NCI-H2227 (cell line): ENCODE results near the gene TTC24.
A peak's percentile ranks its signal among the peaks of the same experiment; 100 is the strongest.
"Not testable (repeated sequence)": the region's sequence is repeated elsewhere in the genome, so short reads cannot be mapped to it uniquely, and the experiment has no call there.

Source experiments
- DNase-seq: peaks from one replicate; lab custom pipeline; 2025; ENCODE audit not compliant: unreplicated experiment; lab: John Stamatoyannopoulos, UW

Gene TTC24

DNA sequence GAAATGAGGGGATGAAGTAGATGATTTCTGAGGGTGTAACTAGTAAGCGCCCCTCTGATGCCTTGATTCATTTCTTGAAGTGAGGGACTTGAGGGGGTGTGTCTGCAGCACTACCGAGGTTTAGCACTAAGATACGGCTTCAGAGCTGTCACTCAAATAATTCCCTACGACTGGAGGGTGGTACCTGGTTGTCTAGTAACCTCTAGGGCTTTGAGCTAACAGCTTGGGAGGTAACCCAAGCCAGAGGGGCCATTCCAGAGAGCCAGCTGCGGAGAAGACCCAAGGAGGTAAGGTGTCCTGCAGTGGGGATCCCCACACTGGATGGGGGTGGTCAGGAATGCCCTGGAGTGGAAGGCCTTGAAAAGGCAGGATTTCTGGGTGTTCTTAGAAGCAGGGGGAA, at the start of gene TTC24:
TTC24 (plus strand) TSS at position 252 of the 400 bp plus-strand sequence. CDS start 1,642 bp downstream, outside the sequence.
- peak; percentile 44 for DNase-seq

DNA sequence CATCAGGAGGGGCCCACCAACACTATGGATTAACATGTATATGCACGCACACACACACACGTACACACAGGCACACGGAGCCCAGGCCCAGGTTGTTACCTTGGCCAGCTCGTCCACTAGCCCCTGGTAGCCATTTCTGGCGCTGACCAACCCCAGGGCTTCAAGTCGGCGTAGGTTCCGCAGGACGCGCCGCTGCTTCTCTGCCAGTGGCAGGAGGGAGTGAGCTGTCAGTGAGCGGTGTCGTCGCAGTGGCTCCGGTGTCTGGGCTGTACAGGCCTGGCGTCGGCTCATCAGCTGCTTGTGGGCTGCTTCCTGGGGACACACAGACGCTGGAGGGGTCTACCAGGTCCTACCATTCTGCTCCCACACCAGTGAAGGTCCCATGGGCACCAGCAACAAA, 49.5 kb upstream of the TTC24 start:
- no peak for DNase-seq

DNA sequence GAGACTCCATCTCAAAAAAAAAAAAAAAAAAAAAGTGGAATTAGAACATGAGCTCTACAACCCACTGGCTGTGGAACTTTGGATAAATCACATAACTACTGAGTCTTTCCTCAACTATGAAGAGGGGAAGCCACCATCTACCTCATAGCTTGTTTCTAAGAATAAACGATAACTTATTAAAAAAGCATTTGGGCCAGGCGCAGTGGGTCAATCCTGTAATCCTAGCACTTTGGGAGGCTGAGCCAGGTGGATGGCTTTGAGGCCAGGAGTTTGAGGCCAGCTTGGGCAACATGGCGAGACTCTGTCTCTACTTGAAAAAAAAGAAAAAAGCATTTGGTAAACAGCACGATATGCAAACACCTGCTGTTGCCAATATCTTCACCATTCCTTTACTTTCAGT, 47.1 kb upstream of the TTC24 start:
- no peak for DNase-seq

DNA sequence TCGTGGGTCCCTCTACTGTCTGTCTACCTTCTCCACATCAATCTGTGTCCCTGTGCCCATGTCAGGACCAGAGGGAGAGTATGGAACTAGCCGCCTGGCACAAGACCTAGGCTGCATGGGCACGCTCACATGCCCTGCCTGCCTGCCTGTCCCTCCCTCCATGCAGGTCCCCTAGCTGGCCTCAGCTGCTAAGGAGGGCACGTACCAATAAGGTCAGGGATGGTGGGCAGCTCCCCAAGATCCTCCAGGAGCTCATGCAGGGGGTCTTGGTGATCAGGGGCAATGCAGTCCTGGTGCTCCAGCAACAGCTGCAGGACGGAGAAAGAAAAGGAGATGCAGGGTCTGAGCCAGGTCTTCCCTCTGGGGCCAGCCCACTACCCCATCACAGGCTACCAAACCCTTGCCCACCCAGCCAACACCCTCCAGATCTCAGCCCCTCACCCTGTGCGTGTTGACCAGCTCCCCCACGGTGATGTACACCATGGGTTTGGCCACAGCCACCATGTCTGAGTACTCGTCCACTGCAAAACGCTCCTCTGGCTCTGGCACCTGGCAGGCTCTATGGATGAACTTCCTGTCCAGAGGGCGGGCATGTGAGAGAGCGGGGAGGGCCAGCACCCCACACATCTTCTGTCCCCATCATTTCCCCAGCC, 45.8 kb upstream of the TTC24 start:
- DNase-seq: no peak

DNA sequence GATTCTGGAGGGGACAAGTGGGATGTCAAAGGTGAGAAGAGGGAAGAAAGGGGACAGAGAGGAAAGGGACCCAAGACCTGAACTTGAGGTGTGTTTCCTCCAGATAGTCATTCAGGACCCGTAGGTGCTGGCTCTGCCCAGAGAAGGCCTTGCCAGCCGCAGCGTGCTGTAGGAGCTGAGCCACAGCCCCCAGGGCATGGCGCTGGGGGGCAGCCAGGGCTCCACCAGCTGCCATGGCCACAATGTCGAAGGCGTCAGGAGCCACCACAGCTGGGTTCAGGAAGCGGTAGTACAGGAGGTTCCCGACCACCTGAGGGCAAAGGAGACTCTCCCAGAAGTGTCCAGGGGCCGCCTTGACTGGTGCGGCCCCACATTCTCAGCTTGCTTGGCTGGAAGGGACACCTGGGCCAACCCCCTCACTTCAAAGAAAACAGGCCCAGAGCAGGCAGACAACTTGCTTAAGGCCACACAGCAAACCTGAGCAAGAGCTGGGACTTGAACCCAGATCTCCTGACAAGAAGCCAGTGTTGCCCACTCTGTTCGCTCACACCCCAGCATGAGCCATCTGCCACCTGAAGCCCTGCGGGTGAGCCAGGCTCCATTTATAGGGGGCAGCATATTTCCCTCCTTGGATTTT, 45.0 kb upstream of the TTC24 start:
- no peak for DNase-seq

DNA sequence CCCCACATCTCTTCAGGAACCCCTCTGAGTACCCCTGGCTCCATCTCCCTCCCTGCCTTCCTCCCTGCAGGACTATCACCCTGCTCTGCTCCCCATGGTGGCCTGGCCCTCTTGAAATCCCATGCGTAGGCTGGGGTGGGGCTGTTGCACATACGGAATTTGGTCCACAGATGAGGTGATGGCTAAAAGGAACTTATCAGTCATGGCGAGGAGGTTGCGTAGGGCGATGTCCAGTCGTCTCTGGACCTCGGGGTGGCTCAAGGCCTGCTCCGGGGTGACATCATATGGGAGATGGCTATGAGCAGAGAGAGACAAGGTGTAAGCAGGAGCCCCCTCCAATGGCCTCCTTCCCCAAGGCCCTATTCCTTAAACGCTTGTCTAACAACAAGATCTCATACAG, 42.5 kb upstream of the TTC24 start:
- DNase-seq: no peak

DNA sequence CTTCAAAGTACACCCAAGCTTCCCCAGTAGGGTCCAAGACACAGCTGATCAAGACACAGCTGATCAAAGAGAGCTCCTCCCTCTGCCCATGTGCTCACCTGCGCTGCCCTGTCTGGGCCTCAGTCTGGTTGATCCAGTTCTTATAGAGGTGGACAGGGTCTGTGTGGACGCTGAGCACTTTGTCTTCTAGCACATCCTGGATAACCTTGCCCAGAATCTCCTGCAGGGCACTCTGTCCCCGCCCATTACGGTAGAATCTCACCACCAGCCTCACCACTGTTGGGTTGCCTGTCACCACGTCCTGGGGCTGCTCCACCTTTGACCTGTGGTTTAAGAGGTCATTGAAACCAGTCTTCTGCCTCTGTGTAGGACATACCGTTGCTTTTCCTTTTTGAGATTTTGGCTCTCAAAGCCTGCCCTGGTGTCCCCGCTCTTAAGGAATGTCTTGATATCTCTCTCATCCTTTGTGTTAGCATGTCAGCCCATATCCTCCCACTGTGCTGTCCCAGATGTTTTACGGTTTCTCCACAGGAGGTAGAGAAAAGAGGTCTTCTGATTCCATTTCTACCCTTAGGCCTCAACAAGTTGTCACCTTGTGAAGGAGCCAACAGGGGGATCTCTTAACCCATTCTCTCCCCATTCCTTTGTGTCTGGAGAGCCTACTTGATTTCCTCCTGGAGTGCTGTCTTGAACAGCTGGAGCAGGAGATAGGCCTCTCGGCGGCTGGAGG, 40.6 kb upstream of the TTC24 start:
- DNase-seq: no peak

DNA sequence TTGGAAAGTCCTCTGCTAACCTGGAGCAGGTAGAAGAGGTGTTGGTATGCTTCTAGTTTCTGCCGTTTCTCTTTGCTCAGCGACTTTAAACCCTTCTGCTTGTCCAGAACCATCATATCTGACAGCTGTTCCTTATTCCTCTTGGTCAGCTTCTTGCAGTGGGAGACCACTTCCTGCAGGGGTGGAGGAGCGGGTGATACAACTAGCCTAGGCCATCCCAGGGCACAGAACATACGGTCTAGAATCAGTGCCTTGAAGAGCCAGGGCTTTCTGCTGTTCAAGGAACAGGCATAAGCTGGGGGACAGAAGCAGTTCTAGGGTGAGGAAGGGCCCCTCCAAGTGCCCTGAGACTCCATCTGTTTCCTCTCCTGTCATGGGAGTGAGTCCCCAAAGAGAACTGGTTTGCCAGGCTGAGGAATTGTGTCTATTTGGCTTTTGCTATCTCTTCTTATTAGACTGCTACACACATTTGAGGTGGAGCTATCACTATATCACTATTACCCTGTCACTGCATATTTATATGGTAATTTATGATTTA, 39.6 kb upstream of the TTC24 start:
- DNase-seq: no peak

DNA sequence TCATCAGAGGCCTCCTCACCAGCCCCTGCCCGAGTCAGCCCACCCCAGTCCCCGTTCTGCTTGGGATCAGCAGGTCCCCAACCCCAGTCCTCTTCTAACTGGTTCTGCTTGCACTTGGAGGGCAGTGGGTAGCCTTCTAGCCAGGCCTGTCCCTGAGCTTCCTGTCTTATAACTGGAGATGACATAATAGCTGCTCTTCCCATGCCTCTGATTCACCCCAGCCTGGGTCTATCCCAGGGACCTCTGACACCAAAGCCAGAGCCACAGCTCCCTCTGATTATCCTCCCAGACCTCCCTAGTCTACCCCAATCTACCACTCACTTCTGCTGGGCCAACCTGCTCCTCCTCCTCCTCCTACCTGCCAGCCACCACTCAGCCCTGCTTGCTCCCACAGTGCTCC, 38.6 kb upstream of the TTC24 start:
- no peak for DNase-seq

DNA sequence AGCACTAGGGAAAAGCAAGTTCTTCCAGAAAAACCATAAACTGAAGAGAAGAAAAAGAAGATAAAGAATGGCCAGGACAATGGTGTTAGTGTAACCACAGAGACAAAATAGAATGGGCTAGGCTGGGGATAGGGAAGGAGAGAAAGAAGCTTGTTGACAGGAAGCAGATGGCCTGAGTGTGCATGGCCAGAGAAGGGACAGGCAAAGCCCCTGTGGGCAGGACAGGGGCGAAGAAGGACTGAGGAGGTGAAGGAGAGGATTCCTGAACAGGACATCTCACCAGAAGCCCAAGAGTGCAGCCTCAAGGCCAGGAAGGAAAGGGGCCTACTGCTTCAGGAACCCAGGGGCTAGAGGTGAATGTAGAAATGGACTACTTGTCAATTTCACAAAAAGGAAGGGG, 36.5 kb upstream of the TTC24 start:
- DNase-seq: no peak

DNA sequence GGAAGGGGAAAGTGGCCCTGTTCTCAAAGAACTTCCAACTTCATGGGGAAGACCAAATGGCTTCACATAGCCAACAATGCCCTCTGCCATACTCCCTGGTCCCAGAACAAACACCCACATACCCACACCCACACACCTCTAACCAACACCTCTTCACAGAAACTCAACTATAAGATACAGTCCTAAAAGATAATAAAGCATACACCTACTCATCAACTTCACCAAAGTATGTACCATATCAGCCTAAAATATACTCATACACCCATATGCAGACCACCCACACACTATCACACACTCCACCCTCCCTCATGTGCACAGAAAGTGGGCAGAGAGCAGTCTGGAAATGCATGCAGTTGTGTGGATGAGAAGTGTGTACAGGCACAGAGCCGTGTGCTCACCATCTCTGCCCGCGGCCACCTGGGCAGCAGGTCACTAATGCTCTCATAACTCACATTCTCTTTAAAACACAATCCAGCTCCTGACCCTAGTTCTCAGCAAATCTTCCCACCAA, 34.9 kb upstream of the TTC24 start:
- DNase-seq: no peak

DNA sequence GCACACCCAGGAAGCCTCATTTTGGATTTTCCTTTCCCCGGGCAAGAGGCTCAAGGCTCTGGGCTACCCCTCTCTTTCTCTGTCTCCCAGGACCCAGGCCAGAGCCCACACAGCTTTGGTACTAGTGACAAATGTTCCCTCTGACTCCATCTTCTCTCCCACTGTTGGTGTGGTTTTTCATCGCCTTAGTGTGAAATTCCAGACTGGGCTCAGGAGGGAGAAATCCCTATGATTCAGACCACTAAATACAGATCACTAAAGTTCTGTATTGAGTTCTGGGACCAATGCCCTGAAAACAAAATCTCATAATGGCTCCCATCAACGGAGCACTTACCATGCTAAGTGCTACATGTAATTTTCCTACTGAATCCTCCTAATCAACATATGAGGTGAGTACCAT, 33.3 kb upstream of the TTC24 start:
- DNase-seq: no peak

DNA sequence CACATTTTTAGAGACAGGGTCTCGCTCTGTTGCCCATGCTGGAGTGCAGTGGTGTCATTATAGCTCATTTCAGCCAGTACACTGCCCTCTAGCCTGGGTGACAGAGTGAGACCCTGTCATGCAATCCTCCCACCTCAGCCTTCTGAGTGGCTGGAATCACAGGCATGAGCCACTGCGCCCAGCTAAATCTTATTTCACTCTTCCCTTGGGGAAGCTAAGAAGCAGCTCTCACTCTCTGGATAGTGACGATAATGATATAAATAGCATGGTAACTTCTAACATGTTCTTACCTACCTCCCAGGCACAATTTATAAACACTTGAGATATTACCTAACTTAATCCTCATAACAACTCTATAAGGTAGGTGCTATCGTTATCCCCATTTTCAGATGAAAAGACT, 32.1 kb upstream of the TTC24 start:
- no peak for DNase-seq

DNA sequence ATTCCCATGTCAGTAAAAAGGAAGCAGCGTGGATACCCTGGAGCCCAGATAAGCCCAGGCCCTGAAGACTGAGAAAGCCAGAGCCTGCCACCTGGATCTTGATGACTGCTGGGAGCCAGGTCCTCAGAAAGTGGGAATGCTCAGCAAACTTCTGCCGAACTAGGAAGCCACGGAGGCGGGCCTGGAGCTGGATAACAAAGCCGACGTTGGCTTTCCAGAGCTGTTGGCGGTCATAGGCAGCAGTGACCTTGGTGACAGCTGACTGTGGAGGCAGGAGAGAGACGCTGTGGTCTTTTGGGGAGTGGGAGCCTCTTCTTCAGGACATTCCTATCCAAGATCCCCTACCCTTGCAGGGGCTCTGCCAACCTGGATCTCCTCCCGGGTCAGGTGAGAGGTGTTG, 31.5 kb upstream of the TTC24 start:
- no peak for DNase-seq

DNA sequence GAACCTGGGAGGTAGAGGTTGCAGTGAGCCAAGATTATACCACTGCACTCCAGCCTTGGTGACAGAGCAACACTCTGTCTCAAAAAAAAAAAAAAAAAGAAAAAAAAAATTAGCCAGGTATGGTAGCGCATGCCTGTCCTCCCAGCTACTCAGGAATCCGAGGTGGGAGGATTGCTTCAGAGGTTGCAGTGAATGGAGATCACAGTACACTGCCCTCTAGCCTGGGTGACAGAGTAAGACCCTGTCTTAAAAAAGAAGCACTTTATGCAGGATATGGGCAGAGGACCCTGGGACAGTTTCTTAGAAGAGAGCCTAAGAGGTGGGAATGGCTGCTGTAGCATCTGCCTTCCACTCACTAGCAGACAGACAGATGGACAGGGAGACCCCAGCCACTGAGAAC, 30.1 kb upstream of the TTC24 start:
- DNase-seq: no peak

DNA sequence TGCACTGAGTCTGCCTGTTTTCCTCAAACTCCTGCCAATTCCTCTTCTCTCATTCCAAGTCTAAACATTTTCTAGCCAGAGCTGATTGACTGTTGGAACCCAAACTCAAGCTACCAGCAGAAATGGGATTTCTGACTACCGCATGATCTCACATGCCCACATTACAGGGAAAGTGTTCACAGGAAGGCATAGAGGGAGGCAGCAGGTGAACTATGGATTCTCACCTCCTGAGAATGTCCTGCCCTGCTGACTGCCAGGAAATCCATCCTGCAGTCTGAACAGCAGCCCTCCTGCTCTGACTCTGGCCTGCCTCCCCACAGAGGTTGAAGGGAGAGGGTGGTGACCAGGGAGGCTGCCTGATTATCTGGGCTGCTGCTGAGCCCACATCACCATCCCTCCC, 29.7 kb upstream of the TTC24 start:
- no peak for DNase-seq

DNA sequence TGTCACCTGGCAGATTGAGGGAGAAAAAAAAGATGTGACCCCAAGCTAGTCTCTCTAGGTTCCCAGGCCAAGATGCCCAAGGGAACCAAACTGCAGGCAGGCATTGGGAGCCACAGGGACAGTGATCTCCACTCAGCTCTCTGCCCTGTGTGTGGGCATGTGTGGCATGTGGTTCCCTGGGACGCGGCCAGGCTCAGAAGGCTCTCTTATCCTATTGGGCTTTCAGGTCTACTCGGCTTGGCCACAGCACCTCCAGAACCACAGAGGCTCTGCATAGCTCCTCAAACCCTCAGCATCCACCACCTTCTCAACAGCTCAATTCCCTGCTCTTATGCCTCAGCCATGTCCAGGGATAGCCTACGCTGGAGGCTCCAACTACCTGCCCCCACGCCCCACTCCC, 29.2 kb upstream of the TTC24 start:
- DNase-seq: no peak

DNA sequence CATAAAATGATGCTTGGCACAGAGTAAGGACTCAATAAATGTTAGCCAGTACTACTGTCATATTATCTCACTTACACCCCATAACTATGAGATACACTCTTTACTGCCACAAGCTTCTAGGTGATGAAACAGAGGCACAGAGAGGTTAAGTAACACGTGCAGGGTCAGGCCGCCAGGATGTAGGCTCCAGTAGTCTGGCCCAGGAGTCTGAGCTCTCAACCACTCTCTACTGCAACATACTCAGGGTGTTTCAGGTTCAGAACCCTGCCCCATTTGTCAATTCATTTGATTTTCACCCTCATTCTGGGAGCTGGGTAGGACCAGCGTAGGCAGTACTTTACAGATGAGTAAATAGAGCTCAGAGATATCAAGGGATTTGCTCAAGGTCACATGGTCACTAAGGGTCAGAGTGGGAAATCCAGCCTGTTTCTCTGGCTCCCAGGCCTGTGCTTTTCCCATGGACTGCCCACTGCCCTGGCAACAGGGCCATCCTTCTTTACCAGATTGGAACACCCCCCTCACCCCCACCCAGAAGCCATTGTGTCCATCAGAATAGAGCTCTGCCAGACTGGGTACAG, 28.4 kb upstream of the TTC24 start:
- no peak for DNase-seq

DNA sequence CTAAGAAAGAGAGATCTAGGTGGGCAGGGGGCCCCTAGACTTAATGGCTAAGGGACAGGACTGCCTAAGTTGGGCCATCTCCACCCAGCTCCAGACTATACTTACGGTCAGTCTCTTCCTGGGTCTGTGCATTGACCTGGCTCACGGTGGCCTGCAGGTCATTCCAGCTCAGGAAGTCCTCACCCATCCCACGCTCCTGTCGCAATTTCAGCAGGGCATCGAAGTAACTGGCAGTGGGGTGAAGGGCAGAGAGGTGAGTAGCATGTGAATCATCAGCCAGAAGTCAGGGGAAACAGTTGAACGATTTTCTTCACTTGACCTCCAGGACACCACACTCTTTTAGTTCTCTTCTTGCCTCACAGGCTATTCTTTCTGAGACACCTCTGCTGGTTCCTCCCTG, 27.7 kb upstream of the TTC24 start:
- DNase-seq: no peak

DNA sequence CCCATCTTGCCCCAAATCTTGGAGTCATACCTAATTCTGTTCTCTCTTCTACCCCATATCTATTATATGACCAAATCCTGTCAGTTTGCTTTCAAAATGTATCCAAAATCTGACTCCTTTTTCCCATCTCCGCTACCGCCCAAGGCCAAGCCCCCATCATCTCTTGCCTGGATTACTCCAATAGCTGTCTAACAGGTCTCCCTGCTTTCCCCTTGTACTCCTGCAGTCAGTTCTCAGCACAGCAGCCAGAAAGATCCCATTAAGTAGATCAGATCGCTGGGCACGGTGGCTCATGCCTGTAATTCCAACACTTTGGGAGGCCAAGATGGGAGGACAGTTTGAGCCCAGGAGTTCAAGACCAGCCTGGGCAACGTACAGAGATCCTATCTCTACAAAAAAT, 27.0 kb upstream of the TTC24 start:
- no peak for DNase-seq

DNA sequence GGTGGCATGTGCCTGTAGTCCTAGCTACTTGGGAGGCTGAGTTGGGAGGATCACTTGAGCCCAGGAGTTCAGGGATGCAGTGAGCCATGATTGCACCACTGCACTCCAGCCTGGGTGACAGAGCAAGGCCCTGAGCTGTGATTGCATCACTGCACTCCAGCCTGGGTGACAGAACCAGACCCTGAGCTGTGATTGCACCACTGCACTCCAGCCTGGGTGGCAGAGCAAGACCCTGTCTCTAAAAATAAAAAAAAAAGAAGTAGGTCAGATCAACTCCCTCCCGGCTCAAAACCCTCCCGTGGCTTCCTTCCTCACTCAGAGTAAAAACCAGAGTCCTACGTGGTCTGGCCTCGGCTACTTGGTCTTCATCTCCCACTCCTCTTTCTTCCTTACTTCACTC, 26.6 kb upstream of the TTC24 start:
- DNase-seq: not testable (repeated sequence)
